Measurements from ENCODE around the gene GPR135.

DNA sequence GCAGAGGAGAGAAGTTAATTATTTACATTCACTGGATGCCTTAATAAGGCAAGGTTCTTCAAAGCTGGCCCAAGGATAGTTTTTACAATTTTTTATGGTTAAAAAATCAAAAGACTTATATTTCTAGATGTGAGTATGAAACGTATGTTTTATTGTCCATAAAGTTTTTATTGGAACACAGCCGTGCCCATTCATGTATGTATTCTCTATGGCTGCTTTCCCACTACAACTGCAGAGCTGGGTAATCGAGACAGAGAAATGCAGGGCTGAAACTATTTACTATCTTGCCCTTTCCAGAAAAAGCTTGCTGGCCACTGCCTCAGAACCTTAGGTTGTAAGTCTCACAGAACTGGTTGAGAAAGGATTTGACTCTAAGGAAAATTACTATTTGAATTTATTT is 35.6 kb upstream of the GPR135 start:
- TF ChIP-seq CTCF (IDR thresholded peaks at IDR 0.05) (no peak), POLR2AphosphoS5 (IDR thresholded peaks at IDR 0.05) (no peak)

Measured in gastroesophageal sphincter (tissue), 3 donors.